Occipital lobe (tissue), 1 donor: Measurements from ENCODE around the gene CBLN1. TPM values are rescaled to one million over a fixed set of nuclear protein-coding genes. Genes with fewer than 3 reads are reported as not detected.

Experiments used
- total RNA-seq: library from RNA; depleted of rRNA; stranded (reverse); fragments of >200 nt; gene quantifications from one replicate; pipeline ENCODE4 v1.2.3, GENCODE V29; 2014

The CBLN1 gene
- total RNA-seq, 1 donor from 2014 or later = 1.7 TPM

Other genes with a start within 250 kb of the CBLN1 start
- gene C16orf78, start 92.0 kb upstream of the CBLN1 start, total RNA-seq = not detected